HG03045 (cell line): ENCODE results near the gene STRAP.
"Not testable (repeated sequence)": the region's sequence is repeated elsewhere in the genome, so short reads cannot be mapped to it uniquely, and the experiment has no call there.

ENCODE experiments used
- ATAC-seq: cut with Tn5 transposase; IDR thresholded peaks from one replicate; pipeline ENCODE4 v1.9.1; 2021; ENCODE audit warnings: mild to moderate bottlenecking, moderate library complexity; ENCODE audit not compliant: unreplicated experiment

The STRAP gene

GRCh38 chr12:15863984-15864383 is 18.2 kb upstream of the STRAP start:
- ATAC-seq, result peak; percentile 82

- ATAC-seq, result no peak
Observed at GRCh38 chr12:15868186-15868585, 14.0 kb upstream of the STRAP start.

- no peak for ATAC-seq
Observed at GRCh38 chr12:15873556-15873955, 8.6 kb upstream of the STRAP start.

- ATAC-seq, result not testable (repeated sequence)
Observed at GRCh38 chr12:15874556-15875145, 7.5 kb upstream of the STRAP start.

GRCh38 chr12:15875863-15876262 is 6.3 kb upstream of the STRAP start:
- no peak for ATAC-seq

- no peak for ATAC-seq
Observed at GRCh38 chr12:15879413-15879812, 2.8 kb upstream of the STRAP start.

GRCh38 chr12:15880721-15881120 is 1.5 kb upstream of the STRAP start:
- ATAC-seq, result no peak

GRCh38 chr12:15883536-15883935 is 1.3 kb downstream of the STRAP start:
- ATAC-seq, result no peak

- no peak for ATAC-seq
Observed at GRCh38 chr12:15886372-15887042, 4.3 kb downstream of the STRAP start.

- ATAC-seq, result no peak
Observed at GRCh38 chr12:15887043-15887817, 5.0 kb downstream of the STRAP start.

GRCh38 chr12:15892645-15893259 is 10.6 kb downstream of the STRAP start:
- no peak for ATAC-seq

GRCh38 chr12:15893260-15893659 is 11.1 kb downstream of the STRAP start:
- ATAC-seq, result no peak

- ATAC-seq, result no peak
Observed at GRCh38 chr12:15896867-15897266, 14.7 kb downstream of the STRAP start.

GRCh38 chr12:15897433-15897832 is 15.2 kb downstream of the STRAP start:
- no peak for ATAC-seq

- ATAC-seq, result no peak
Observed at GRCh38 chr12:15899282-15899870, 17.2 kb downstream of the STRAP start.

- ATAC-seq, result no peak
Observed at GRCh38 chr12:15904378-15904920, 22.3 kb downstream of the STRAP start.

GRCh38 chr12:15910468-15910863 is 28.3 kb downstream of the STRAP start:
- no peak for ATAC-seq

GRCh38 chr12:15910864-15911721 is 28.9 kb downstream of the STRAP start, which contains the start of gene DERA:
Gene DERA, plus strand, starts transcription at chr12:15911332. Its CDS starts 52 bp downstream, at chr12:15911384.
- peak; percentile 97 for ATAC-seq

- ATAC-seq, result not testable (repeated sequence)
Observed at GRCh38 chr12:15911931-15912330, 29.7 kb downstream of the STRAP start.

- ATAC-seq, result not testable (repeated sequence)
Observed at GRCh38 chr12:15914131-15914530, 31.9 kb downstream of the STRAP start.
